GM18520 (cell line): Measurements from ENCODE around the gene RAB34.

Source experiments
- ATAC-seq: cut with Tn5 transposase; IDR thresholded peaks from one replicate; pipeline ENCODE4 v1.9.1; 2021; ENCODE audit not compliant: unreplicated experiment

Gene RAB34

GRCh38 chr17:28688481-28688880 is 29.2 kb downstream of the RAB34 start:
- ATAC-seq = no peak

GRCh38 chr17:28686296-28686695 is 31.4 kb downstream of the RAB34 start:
- ATAC-seq = no peak

GRCh38 chr17:28685366-28685765 is 32.3 kb downstream of the RAB34 start:
- no peak for ATAC-seq

- ATAC-seq = no peak
Observed at GRCh38 chr17:28684963-28685362, 32.7 kb downstream of the RAB34 start.

- ATAC-seq = no peak
Observed at GRCh38 chr17:28682655-28683054, 35.0 kb downstream of the RAB34 start.

- no peak for ATAC-seq
Observed at GRCh38 chr17:28675980-28676379, 41.7 kb downstream of the RAB34 start.

GRCh38 chr17:28675490-28675889 is 42.2 kb downstream of the RAB34 start:
- ATAC-seq = no peak

- ATAC-seq = no peak
Observed at GRCh38 chr17:28669918-28670317, 47.8 kb downstream of the RAB34 start.

- no peak for ATAC-seq
Observed at GRCh38 chr17:28667870-28668269, 49.8 kb downstream of the RAB34 start.

GRCh38 chr17:28665994-28666393 is 51.7 kb downstream of the RAB34 start:
- ATAC-seq = no peak
